Activated CD4-positive, alpha-beta T cell treated with anti-CD3 and anti-CD28 coated beads, Interleukin-2, amount 50 U/mL, for 4 hours (primary cell): ENCODE data around the gene DDIT4L.
"Not testable (repeated sequence)": the region's sequence is repeated elsewhere in the genome, so short reads cannot be mapped to it uniquely, and the experiment has no call there.

ENCODE experiments used
- DNase-seq, 2 experiments: peaks; one replicate each; pipeline ENCODE4 v3.0.0-alpha.2; 2020

DDIT4L gene

DNA sequence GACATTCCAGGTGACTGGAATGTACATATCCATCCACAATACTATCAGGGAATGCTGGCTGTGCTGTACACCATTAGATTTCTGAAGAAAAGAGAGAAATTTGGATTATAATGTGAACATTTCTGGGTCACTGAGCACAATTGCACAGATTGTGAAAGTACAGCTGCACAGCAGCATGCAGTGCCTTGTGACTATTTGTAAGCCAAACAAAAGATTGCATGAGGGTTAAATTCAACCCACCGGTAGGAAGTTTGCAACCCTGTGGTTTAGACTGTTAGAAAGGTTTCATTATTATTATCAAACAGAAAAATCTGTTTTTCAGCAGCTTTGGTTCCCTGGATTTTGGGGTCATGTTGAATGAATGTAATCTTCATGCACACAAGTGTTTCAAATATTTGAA is 24.5 kb downstream of the DDIT4L start:
- DNase-seq, result no peak

DNA sequence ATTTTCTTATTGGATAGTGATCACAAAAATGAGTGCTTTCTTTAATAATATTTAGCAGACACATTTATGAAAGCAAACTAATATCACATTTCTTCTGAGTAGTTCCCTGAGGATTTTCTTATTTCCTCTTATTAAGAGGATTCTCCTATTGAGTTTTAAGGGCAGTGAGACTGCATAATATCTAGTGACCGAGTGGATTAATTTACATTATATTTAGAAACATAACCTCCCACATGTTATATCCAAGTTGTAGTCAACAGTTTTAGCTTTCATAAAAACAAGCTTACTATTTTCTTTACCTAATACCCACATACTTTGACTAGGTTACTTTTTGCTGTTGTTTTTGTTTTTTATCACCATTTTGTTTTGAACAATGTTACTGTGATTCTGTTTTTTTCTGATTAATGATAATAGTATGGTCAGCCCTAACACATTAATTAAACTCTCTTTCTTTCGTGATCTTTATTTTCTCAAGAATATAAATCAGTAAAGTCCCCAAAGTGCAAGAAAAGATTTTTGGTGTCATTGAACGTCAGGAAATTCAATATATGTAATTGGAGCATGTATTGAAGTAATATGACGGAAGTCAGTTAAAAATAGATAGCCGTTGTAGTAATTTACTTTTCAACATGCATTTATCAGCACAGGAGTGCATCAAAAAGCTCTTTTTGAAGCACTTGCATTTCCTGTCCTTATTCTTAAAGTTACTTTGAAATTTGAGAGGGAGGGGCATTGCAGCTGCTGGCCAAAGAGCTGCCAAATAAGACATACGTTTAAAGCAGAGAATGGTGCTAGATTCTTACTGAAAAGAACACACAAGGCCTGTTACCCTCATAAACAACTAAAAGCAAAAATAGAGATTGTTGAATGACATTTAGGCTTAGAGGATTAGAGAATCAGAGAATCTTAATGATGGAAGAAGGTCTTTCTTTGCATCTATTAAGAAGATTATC is 25.2 kb downstream of the DDIT4L start:
- DNase-seq, result no peak

DNA sequence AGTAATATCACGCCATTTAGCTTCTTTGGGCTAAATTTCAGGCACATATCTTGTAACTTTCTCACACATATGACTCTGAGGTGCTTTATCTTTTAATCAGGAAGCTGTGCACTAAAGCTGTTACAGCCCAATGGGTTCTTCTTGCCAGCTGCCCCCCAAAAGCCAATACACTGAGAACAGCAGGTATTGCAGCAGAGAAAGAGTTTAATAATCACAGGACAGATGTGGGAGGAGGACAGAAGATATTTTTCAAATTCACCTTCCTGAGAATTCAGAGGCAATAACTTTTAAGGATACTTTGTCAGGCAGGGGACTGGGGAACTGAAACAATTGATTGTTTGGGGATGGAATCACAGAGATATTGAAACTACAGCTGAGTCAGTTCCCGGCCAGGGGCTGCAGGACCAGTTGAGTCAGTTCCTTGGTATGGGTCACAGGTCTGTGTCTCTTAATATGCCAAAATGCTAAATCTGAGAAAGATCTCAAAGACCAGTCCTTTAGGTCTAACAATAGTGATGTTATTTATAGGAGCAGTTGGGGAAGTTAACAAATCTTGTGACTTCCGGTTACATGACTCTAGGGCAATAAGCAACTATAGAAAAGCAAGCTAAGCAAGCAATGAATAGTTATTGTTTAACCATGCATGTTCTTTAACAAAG is 28.1 kb downstream of the DDIT4L start:
- DNase-seq, result no peak

DNA sequence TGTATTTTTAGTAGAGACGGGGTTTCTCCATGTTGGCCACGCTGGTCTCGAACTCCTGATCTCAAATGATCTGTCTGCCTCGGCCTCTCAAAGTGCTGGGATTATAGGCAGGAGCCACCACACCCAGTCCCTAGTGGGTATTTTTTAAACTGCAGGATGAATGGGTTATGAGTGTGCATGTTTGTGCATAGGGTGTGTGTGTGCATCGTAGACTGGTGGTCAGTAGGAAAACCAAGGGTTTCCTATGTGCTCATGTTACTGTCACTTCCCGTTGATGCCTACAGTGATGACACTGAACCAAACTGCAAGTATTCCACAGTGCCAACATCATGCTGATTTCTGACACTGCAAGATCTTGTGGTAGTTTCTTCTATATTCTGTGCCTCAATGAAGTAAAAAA is 41.1 kb downstream of the DDIT4L start:
- DNase-seq, result no peak

DNA sequence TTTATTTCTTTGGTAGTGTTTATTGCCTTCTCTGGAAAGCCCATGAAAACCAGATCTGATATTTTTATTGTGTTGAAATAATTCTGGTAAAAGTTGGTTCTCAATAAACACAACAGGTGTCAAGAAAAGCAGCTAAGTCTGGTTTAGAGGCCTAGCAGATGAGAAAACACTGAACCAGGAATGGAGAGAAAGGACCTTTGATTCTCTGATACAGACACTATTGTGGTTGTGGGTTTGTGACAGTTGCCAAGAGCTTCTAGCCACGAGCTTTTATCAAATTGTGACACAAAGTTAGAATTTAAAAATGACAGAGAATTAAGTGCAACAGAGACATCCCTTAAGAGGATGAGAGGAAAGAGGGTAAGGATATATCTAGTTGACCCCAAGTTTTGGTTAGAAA is 42.6 kb downstream of the DDIT4L start:
- DNase-seq, result no peak

DNA sequence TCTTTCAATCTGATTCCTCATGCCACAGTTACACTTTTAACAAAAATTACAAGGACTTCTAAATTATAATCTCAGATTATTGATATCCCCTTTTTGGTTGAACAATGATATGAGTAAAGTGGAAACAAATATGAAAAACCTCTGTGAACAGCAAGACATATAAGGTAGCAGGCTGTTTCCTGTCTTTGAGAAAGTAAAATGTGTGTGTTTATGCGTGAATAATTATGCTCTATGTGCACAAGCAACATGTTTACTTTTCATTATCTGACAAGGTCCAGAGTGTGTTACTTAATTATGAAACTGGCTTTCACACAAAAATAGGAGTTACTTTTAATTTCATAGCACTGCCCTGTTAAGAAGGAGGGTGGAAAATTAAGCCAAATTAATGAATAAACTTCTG is 43.1 kb downstream of the DDIT4L start:
- no peak for DNase-seq

DNA sequence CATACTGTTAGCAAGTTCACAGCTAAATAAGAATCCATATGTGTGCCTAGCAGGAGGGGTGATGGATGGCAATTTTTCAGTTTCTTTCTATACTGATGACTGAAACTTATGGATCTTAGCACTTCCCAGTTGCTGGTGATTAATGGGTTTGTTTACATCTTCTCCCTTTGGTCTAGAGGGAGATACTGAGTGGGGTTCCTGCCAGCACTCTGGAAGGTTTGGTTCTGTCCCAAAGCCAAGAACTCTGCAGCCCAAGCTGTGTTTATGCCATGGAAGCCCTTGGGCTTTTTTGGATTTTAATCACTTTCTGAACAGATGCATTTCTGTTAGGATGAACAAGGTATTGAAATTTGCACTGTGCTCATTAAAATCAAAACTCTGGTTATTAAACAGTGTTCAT is 43.5 kb downstream of the DDIT4L start:
- no peak for DNase-seq

DNA sequence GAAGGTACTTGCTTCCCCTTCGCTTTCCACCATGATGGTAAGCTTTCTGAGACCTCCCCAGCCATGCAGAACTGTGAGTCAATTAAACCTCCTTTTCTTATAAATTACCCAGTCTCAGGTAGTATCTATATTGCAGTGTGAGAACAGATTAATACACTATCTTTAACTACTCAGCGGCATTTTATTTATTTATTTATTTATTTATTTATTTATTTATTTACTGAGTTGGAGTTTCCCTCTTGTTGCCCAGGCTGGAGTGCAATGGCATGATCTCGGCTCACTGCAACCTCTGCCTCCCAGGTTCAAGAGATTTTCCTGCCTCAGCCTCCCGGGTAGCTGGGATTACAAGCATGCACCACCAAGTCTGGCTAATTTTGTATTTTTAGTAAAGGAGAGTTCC is 52.9 kb downstream of the DDIT4L start:
- DNase-seq, result not testable (repeated sequence)
